ENCODE measurements around the gene PAK6. TPM values are rescaled to one million over a fixed set of nuclear protein-coding genes. Genes with fewer than 3 reads are reported as not detected.

PAK6 gene
- total and polyA plus RNA-seq, 9 of the 15 experiments (the other 6 are each of a cell fraction or from before 2014, with no cell fraction given) = 0.03 to 0.74 (median 0.16) TPM; not detected in 2

- TF ChIP-seq, protein P1, sequence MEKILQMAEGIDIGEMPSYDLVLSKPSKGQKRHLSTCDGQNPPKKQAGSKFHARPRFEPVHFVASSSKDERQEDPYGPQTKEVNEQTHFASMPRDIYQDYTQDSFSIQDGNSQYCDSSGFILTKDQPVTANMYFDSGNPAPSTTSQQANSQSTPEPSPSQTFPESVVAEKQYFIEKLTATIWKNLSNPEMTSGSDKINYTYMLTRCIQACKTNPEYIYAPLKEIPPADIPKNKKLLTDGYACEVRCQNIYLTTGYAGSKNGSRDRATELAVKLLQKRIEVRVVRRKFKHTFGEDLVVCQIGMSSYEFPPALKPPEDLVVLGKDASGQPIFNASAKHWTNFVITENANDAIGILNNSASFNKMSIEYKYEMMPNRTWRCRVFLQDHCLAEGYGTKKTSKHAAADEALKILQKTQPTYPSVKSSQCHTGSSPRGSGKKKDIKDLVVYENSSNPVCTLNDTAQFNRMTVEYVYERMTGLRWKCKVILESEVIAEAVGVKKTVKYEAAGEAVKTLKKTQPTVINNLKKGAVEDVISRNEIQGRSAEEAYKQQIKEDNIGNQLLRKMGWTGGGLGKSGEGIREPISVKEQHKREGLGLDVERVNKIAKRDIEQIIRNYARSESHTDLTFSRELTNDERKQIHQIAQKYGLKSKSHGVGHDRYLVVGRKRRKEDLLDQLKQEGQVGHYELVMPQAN (IDR thresholded peaks at IDR 0.05; ENCODE audit: borderline replicate concordance) = no peak
- TF ChIP-seq DEAF1 (CRISPR knock-in tag; IDR thresholded peaks at IDR 0.05) (no peak), KAT8 (IDR thresholded peaks at IDR 0.05; ENCODE audit: low read depth) (no peak), NR4A1 (CRISPR knock-in tag; IDR thresholded peaks at IDR 0.05) (0 out of 2 replicates have a peak, but pooled peaks have one; percentile 83), NR4A1 (tag; IDR thresholded peaks at IDR 0.05) (no peak), POLR3G (IDR thresholded peaks at IDR 0.05; ENCODE audit: extremely low read depth, insufficient read length, insufficient replicate concordance) (no peak), ELF4 (CRISPR knock-in tag; IDR thresholded peaks at IDR 0.05) (no peak), E2F3 (CRISPR knock-in tag; IDR thresholded peaks at IDR 0.05) (peak; percentile 55; the same call in 1 of the 2 replicates), ID3 (CRISPR knock-in tag; IDR thresholded peaks at IDR 0.05) (no peak), ID3 (tag; IDR thresholded peaks at IDR 0.05) (peak; percentile 73; the same call in 1 of the 2 replicates), DNMT1 (IDR thresholded peaks at IDR 0.05) (no peak), CBFB (CRISPR knock-in tag; IDR thresholded peaks at IDR 0.05) (peak; percentile 43; the same call in 1 of the 2 replicates), ZNF77 (CRISPR knock-in tag; IDR thresholded peaks at IDR 0.05) (no peak), HBP1 (CRISPR knock-in tag; IDR thresholded peaks at IDR 0.05) (no peak)
- TF ChIP-seq, protein P2, sequence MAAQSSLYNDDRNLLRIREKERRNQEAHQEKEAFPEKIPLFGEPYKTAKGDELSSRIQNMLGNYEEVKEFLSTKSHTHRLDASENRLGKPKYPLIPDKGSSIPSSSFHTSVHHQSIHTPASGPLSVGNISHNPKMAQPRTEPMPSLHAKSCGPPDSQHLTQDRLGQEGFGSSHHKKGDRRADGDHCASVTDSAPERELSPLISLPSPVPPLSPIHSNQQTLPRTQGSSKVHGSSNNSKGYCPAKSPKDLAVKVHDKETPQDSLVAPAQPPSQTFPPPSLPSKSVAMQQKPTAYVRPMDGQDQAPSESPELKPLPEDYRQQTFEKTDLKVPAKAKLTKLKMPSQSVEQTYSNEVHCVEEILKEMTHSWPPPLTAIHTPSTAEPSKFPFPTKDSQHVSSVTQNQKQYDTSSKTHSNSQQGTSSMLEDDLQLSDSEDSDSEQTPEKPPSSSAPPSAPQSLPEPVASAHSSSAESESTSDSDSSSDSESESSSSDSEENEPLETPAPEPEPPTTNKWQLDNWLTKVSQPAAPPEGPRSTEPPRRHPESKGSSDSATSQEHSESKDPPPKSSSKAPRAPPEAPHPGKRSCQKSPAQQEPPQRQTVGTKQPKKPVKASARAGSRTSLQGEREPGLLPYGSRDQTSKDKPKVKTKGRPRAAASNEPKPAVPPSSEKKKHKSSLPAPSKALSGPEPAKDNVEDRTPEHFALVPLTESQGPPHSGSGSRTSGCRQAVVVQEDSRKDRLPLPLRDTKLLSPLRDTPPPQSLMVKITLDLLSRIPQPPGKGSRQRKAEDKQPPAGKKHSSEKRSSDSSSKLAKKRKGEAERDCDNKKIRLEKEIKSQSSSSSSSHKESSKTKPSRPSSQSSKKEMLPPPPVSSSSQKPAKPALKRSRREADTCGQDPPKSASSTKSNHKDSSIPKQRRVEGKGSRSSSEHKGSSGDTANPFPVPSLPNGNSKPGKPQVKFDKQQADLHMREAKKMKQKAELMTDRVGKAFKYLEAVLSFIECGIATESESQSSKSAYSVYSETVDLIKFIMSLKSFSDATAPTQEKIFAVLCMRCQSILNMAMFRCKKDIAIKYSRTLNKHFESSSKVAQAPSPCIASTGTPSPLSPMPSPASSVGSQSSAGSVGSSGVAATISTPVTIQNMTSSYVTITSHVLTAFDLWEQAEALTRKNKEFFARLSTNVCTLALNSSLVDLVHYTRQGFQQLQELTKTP (IDR thresholded peaks at IDR 0.05; ENCODE audit: low read depth in 1 of 2, partially characterized antibody in 2 of 2) = no peak
- TF ChIP-seq, protein P3, sequence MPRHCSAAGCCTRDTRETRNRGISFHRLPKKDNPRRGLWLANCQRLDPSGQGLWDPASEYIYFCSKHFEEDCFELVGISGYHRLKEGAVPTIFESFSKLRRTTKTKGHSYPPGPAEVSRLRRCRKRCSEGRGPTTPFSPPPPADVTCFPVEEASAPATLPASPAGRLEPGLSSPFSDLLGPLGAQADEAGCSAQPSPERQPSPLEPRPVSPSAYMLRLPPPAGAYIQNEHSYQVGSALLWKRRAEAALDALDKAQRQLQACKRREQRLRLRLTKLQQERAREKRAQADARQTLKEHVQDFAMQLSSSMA (CRISPR knock-in tag; IDR thresholded peaks at IDR 0.05) = no peak
Measured at GRCh38 chr15:40282147-40282868, 43.4 kb downstream of the PAK6 start (continued).

Data from K562 (cell line).